GM19035 (cell line): ENCODE results near the gene SAMD14.

Source experiments
- ATAC-seq: cut with Tn5 transposase; IDR thresholded peaks from one replicate; pipeline ENCODE4 v1.9.1; 2021; ENCODE audit not compliant: unreplicated experiment

Gene SAMD14

DNA sequence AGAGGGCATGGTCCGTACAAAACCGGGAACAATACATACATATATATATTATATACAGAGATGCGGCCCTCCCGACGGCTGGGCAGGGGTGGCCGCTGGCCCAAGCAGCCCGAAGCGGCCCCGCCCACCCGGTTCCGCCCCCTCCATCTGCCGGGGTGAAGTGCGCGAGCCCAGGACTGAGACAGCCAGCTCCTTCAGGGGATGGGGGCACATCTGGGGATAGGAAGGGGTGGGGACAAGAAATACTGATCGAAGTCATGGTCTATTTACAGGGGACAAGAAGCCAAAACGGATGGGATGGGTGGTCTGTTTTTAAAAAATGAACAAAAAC, 3.8 kb upstream of the SAMD14 start:
- no peak for ATAC-seq

DNA sequence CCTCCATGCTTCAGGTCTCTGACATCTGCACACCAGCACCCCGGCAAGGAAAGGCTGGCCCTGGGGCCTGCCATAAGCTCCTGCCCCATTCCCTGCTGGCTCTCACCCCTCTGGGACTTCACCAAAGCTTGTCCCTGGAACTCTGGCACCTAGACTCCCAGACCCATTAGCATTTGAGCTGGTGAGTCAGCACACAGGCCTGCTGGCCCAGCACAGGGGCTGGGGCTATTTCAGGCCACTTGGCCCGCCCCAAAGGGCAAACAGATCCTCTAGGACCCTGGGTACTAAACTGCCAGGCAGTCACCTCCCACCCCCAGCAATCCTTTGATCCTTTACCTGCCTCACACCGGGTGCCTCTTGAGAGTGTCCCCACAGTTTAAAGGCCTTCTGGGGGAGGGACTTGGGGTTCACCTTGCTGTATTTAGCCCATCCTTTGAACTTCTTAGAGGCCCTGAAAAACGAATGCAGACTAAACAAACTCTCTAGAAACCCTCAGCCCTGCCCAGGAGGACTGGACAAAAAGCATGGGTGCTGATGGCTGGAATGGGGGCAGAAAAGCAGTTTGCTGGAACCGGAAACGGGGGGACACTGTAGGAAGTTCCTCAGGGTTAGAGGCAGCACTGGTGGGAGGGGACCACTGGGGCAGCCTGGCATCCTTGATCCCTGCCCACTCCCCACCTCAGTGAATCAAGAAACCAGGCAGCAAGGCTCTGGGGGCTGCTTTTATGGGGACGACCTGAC, 3.2 kb upstream of the SAMD14 start:
- ATAC-seq, result no peak

DNA sequence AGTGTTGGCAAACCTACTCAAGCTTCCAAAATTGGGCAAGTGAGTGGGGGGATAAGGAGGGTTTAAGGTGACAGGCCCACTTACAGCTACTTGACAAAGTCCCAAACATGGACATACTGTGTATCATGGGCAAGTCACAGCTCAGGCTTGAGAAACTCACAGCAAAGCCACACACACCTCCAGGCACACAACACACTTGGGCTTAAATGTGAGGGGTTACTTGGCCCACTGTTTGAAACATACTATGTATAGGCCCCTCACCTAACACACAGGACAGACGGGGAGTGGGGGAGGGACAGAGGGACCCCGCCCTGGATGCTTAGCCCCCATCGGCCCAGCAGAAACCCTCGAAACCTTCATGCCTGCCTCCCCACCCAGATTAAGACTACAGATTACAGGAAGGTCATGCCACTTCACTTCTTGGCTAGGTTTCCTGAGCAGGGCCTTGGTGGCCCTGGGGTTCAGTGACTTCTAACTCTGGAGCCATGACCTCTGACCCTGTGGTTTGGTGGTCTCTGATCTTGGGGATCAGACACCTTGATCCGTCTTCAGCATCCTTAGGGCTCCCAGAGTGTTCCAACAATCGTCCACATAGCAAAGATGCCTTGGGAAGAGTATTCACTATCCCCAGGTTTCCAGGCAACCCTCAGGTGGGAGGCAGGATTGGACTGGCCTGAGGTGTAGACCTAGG, 2.3 kb upstream of the SAMD14 start:
- no peak for ATAC-seq

DNA sequence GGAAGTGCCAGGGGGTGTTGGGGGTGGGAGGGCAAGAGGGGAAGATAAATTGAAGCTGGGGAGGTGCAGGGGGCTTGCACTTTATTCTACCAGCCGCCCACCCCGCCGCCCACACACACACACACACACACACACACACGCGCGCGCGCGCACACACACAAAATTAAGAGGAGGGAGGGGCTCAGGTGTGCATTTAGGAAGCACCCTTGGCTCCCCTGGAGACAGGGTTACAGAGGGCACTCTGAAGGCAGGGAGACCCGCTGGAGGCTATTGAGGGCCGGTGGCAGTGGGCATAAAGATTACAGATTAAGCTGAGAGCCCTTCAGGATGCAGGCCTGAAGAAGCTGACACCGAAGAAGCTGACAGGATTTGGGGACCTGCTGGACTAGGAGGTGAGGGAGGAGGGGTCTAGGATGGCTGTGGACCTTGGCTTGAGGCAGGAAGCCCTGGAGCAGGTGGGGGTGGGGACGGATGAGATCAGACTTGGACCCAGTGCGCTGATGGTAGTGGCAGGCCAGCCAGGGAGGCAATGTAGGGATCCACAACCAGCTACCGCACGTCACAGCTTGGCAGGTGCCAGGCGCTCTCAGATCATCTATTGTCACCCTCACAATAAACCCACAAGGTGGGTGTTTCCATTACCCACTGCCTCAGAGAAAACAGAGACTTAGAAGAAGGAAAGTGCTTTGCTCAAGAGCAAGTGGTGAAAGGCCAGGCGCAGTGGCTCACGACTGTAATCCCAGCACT, 772 bp upstream of the SAMD14 start:
- ATAC-seq, result no peak

DNA sequence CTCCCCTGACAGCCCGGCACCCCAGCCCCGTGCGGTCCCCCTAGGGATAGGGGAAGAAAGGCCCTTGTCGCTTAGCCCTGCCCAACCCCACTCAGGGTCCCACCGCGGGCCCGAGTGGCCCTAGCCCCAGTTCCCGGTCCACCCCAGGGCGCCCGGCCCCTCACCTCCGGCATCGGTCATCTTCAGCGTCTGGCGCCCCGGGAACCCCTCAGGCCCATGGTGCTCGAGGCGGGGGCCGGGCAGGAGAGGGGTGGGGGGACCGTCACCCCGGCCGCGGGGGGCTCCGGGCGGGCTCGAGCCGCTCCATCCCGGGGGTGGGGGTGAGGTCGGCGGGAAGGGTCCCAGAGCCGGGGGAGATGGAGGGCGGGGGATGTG, 620 bp downstream of the SAMD14 start:
- no peak for ATAC-seq

DNA sequence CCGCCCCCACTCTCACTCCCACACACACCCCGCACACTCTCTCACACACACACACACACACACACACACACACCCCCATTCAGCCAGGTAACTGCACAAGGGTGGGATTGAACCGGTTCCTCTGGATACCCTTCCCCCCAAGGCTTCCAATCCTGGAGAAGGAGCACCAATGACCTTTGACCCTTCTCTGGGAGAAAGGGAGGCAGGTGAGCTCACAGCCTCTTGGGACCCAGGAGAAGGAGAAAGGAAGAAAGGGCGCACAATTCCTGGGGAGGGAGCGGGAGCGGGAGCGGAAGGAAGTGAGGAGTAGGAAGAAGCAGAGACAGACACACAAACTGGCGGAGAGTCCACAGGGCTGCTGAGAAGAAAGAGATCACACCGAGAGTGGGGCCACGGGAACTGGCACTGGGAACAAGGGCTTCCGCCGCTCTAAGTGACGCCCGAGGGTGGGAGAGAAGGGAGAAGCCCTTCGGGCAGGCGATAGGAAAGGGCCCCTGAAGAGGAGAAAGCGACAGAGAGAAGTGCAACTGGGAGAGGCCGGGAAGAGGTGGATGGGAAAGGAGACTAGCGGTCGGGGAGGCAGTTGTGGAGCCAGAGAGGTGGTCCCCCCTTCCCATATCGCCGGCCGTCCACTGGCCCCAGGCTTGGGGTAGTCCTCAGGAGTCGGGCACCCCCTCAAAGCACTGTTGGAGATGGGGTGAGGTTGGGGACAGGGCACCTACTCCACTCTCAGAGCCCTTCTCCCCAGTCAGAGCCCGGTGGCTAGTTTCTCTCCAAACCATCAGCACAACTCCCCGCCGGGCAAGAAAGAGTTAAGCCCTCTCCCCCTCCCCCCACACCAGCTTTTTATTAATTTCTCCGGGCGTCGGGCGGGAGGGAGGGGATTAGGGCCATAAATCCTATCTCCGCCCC, 1.3 kb downstream of the SAMD14 start:
- no peak for ATAC-seq

DNA sequence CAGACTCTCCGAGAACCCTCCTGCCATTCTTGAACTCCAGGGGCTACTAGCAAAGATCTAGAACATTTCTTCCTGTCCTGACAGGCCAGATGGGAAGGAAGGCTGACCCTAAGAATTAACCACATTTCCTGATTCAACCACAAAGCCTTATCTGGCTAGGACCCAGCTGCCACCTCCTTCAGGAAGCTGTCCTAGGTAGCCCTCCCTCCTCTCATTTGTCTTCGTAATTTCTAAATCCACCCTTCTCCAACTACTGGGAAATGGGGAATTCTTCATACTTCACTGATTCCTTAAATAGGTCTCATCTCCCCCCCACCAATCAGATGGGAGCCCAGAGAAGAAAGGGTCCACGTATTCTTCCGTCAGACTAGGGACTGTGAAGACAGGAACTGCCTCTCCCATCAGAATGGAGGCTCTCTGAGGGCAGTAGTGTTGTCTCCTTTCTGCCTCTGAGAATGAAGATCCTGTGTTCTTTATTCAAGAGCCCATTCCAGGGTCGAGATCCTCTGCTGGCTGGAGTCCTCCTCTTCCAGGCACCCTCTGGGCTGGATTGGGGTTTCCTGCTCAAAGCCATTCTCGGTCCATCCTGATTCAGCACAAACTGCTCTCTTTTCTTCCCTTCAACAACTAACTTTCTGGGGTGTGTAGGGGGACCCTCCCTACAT, 2.1 kb downstream of the SAMD14 start:
- ATAC-seq, result no peak

DNA sequence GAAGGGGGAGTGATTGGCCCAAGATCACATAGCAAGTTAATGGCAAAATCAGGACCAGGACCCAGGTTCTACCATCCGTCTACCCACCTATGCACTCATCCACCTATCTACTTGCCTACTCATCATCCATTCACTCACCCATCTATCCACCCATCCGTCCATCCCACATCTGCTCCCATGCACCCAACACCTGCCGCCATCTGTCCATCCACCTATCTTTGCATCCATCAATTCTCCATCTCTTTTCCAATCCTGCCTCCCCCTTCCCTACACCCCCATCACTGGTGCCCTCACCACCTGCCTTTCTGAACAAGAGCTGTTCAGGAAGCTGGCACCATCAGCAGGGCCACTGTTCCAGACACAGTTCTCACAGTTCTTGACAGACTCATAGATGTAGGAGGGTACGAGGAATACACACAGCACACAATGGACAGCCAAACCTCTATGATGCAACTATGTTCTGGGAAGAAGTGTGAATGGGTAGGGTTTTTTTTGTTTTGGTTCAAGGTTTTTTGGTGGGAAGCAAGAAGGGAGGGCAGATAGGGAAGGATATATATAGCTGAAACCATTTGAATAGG, 4.5 kb downstream of the SAMD14 start:
- no peak for ATAC-seq

DNA sequence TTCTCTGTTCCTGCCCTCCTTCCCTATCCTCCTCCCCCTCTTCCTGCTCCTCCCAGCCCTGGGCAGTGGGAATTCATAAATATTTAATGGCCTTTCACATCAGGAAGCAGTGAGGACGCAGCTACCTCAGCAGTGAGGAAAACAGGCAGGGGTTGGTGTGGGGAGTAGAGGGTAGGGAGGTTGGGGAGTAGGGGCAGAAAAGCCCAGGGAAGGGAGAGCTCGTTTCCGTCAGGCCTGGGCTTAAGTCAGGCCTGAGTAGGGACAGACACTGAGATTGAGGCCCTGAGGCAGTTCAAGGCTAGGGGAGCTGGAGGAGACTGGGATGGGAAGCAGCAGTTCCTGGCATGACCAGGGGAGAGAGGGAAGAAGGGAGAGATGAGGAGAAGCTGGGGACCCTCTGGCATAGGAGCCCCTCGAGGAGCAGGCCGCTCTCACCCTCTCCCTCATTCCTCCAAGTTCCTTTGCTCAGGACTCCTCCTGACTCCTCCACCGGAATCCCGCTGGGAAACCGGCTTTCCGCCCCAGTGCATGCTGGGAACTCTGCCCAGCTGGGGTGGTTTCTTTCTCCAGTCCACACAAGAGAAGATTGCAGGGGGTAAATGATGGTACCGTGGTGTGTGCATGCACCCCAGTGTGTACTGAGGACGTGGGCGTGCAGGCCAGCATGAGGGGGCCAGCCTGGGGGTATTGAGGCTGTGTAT, 6.2 kb downstream of the SAMD14 start:
- ATAC-seq, result no peak

DNA sequence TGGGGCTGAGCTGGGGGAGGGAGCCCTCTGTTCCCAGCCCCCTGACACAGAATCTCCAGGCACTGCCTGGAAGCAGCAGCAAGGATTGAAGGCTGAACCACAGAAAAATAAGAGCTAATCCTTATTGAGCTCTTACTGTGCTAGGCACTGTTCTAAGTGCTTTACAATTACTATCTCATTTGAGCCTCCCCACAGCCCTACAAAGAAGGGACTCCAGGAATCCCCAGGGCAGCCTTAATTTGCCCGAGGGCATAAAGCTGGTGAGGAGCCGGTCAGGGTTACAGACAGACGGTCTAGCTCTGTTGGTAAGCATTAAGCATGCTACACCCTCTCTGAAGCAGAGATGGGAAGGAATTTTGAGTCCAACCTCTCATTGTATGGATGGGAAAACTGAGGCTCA, 7.0 kb downstream of the SAMD14 start:
- no peak for ATAC-seq

DNA sequence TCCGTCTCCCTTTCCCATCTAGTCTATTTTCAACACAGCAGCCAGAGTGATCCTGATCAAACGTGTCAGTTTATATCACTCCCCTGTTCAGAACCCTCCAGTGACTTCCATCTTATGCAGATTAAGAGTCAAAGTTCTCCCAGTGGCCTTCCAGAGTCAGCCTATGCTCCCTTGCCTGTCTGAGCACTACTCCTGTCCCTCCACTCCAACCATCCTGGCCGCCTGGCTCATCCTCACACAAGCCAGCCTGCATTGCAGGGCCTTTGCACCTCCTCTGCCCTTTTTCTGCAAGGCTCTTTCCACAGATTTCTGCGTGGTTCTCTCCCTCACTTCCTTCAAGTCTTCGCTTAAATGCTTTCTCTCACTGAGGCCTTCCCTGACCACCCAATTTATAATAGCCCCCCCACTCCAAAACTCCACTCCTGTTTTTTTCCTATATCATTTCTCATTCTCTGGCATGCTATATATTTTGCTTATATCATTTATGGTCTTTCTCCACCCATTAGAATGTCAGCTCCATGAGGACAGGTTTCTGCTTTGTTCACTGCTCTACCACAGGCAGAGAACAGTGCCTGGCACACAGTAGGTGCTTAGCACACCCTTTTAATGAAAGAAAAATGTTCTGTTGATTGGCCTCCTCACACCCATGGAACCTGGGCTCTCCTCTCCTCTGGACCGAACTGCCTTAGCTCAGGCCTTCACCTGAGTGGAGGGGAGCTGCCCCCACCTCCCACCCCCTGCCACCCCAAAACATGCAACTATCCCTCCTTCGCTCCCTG, 9.3 kb downstream of the SAMD14 start:
- ATAC-seq, result no peak

DNA sequence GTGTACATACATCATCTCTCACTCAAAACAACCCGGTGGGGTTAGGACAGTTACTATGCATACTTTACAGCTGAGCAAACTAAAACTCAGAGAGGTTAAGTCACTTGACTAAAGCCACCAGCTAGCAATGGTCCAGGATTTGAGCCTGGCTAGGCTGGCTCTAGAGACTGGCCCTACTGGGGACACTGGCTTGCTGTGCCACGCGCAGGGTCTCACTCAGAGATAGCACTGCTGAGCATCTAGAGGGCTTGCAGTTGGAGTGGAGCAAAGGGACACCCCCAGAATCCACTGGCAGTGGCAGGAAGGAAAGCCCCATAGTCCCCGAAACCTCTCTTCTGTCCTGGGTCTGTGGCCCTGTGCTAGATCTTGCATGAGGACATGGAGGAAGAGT, 11.1 kb downstream of the SAMD14 start:
- ATAC-seq, result no peak

DNA sequence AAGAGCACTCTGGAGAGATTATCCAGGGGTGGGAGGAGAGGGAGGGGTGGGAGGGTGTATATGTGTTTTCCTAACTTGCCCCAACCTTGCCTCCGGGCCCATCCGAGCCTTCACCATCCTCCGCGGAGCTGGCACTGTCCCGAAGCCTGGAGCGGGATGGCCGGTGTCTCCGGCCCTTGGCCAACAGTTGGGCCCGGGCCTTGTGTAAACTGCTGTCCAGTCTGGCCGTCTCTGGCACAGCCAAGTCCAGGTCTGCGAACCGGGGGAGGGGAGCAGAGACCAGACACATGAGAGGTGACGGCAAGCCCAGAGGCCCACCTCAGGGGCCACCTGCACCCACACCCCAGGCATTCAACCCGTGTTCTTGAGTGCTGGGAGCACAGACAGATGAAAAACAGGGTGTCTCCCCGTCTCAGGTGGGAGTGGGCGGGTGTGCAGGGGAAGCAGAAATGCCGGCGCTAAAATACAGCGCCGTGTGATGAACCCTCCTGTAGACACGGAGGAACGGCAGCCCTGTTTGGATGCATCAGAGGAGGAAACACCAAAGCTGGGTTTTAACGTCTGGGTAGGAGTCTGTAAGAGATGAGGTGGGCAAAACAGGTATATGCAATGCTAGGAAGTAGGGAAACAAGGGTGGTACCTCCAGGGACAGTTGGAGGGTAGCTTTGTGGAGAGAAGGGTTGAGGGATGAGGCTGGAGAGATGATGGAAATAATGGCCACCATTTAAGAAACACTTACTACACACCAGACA, 11.7 kb downstream of the SAMD14 start:
- ATAC-seq, result no peak

DNA sequence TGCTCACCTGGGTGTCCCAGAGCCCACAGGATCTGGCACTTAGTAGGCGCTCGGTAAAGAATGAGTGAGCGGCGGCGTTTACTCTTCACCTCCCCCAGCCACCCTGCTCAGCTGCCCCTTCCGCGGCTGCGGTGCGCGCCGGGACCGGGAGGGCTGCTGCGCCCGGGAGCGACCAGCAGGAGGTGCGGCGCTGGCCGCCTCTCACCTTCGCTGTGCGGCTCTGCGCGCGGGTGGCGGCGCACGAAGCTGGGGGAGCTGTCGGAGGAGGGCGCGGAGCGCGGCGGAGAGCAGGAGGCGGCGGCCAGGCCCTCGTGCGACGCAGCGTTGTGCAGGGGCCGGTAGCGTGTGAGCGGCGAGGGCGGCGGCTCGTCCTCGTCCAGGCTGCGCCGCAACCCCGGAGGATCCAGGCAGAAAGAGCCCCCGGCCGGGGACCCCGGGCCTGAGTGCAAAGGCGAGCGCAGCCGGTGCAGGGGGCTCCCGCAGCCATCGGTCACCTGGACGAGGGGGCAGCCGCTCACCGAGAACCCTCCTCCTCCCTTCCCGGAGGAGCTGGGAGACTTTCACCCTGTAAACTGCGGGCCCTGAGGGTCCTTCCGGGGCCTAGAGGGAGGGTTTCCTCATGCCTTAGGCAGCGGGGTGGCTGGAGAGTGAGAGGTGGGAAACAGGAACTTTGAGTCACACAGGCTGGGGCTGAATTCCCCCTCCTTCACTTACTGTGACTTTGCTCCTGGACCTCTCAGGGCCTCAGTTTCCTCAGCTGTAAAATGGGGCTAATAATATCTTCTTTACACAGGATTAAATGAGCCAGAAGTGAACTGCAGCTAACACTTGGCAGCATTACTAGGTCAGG, 12.5 kb downstream of the SAMD14 start:
- ATAC-seq, result peak; percentile 60

DNA sequence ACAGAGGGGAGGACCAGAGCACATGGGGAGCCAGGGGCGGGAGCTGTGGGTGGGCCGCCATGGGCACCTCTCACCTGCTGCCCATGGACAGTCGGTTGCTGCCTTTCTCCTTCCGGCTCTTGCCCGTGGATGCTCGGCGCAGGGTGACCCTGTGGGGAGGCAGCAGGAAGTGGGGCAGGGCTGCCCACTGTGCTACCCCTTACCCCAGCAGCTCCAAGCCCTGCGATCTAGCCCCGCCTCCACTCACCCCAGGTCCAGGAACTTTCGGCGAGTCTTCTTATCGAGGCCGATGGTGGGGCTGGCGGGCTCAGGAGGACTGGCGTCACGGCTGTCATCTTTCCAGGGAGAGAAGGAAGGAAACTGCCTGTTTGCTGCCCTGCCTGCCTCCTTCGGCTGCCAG, 14.2 kb downstream of the SAMD14 start:
- no peak for ATAC-seq

DNA sequence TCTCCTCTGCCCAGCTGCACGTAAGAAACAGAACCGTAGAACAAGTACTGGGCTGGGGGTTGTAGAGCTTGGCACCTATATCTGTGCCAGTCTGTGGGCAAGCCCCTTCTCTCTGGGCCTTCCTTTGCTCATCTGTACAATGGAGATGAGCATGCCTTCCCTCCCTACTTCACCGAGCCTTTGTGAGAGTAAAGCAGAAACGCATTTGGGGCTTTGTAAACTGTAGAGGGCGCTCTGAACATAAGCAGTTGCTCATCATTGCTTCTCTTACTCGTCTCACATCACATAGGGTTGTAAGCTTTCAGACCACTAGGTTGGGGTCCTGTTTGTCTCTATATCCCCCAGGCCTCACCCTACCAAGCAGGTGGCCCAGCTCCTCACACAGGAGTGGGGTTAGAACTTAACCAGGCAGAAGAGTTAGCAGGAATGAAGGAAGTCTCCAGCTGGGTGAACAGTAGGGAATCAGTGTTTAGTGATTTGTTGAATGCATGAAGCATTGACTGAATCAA, 15.1 kb downstream of the SAMD14 start:
- no peak for ATAC-seq

DNA sequence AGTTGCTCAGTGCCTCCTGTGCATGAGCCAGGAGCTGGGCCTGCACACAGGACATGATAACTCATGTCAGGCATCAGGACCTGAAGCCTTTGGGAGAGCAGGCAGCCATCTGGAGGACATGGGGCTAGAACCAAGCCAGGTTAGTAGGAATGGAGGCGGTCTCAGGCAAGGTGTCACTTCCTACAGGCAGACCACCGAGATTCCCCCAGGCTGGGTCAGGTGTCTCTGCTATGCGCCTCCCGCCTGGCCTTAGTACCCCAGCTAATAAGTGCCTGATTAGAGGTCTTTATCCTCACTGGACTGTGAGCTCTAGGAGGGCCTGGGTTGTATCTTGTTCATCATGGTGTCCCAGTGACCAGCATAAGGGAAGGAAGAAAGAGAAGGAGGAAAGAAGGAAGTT, 15.6 kb downstream of the SAMD14 start:
- no peak for ATAC-seq
